ENCODE data around the gene EXOC3. TPM values are rescaled to one million over a fixed set of nuclear protein-coding genes. Genes with fewer than 3 reads are reported as not detected.
"Not testable (repeated sequence)": the region's sequence is repeated elsewhere in the genome, so short reads cannot be mapped to it uniquely, and the experiment has no call there.

Gene EXOC3
- total RNA-seq, 3 donors from 2014 or later (not counting 1 experiment from before 2014, with no cell fraction given), result 89.6 to 99.9 (median 96.3) TPM

DNA sequence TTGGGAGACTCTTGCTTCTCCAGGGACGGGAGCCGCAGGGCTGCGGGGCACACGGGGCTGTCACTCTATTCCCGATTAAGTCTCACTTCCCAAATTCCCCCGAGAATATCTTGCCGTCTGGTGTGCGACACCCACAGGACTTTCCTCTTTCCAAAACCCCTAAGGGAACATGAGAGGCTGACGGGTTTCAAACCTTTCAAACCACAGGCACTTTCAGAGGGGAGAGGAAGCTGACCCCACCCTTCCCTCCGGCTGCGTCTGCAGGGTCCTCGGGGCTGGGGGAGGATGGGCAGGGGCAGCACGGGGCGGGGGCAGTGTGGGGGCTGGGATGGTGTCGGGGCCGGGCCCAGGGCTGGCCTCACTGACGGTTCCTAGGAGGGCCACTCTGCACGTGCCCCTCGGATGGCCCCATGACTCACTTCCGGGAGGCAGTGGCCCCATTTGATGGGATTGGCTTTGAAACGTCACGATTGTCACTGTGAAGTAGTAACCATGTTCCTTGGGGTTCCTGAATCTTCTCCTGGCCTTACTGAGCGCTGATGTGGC lies 43.0 kb downstream of the EXOC3 start:
- 30% methylated on average over 22 of the region's 23 CpGs for WGBS (ENCODE audit: insufficient coverage)
- ATAC-seq, result peak; percentile 38 to 82 (median 64)

DNA sequence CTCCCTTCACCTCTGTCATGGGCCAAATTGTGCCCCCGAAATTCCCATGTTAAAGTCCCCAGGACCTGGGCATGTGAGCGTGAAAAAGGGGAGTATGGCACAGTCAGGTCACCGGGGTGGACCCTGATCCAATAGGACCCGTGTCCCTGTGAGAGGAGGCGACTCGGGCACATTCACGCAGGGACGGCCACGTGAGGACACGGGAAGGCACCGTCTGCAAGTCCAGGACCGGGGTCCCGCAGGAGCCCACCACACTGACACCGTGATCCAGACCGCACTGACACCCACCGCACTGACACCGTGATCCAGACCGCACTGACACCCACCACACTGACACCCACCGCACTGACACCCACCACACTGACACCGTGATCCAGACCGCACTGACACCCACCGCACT lies 43.6 kb downstream of the EXOC3 start:
- H3K27me3 Mint-ChIP-seq (ENCODE audit: low read depth in 2 of 2); H3K4me1 Mint-ChIP-seq; H3K36me3 ChIP-seq (ENCODE audit: control insufficient read depth, insufficient read depth, low read length); H3K4me3 ChIP-seq (ENCODE audit: low read length); DNase-seq; H3K9me3 ChIP-seq (ENCODE audit: control insufficient read depth, insufficient read depth, low read length); ATAC-seq; H3K27me3 ChIP-seq (ENCODE audit: control insufficient read depth, insufficient read depth, low read length); H3K27ac ChIP-seq (ENCODE audit: low read length); H3K36me3 Mint-ChIP-seq; intact Hi-C loops (cut with micrococcal nuclease); H3K9me3 Mint-ChIP-seq; H3K4me1 ChIP-seq (ENCODE audit: control insufficient read depth, insufficient read depth, low read length): not testable (repeated sequence)
- Mint-ChIP-seq H3K4me3 (peak overlapping the region; percentile 28), H3K27ac (peak overlapping the region; percentile 63 to 70)
- 94% methylated on average over 14 of the region's 22 CpGs for WGBS (ENCODE audit: insufficient coverage)

More for the DNA sequence above, 43.0 kb downstream of the EXOC3 start:
- peak overlapping the region; percentile 63 to 70 for H3K27ac Mint-ChIP-seq
- H3K4me3 ChIP-seq (ENCODE audit: low read length), result no peak overlapping the region
- DNase-seq, result no peak
- H3K27me3 ChIP-seq (ENCODE audit: control insufficient read depth, insufficient read depth, low read length), result peaks cover 2% of the 10 kb centered on the region
- no peaks in the 10 kb centered on the region for H3K27me3 Mint-ChIP-seq (ENCODE audit: low read depth in 2 of 2)
- peaks cover 0 to 6% of the 10 kb centered on the region in 2 donors for H3K4me1 Mint-ChIP-seq
- H3K9me3 ChIP-seq (ENCODE audit: control insufficient read depth, insufficient read depth, low read length), result no peaks in the 10 kb centered on the region
- TF ChIP-seq, protein P1, sequence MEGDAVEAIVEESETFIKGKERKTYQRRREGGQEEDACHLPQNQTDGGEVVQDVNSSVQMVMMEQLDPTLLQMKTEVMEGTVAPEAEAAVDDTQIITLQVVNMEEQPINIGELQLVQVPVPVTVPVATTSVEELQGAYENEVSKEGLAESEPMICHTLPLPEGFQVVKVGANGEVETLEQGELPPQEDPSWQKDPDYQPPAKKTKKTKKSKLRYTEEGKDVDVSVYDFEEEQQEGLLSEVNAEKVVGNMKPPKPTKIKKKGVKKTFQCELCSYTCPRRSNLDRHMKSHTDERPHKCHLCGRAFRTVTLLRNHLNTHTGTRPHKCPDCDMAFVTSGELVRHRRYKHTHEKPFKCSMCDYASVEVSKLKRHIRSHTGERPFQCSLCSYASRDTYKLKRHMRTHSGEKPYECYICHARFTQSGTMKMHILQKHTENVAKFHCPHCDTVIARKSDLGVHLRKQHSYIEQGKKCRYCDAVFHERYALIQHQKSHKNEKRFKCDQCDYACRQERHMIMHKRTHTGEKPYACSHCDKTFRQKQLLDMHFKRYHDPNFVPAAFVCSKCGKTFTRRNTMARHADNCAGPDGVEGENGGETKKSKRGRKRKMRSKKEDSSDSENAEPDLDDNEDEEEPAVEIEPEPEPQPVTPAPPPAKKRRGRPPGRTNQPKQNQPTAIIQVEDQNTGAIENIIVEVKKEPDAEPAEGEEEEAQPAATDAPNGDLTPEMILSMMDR (IDR thresholded peaks at IDR 0.05), result no peak
- H3K4me1 ChIP-seq (ENCODE audit: control insufficient read depth, insufficient read depth, low read length), result peaks cover 5% of the 10 kb centered on the region
- H3K9me3 Mint-ChIP-seq, result no peaks in the 10 kb centered on the region
- H3K36me3 ChIP-seq (ENCODE audit: control insufficient read depth, insufficient read depth, low read length), result no peaks in the 10 kb centered on the region
- no peaks in the 10 kb centered on the region for H3K36me3 Mint-ChIP-seq
- no peak overlapping the region for H3K27ac ChIP-seq (ENCODE audit: low read length)
- H3K4me3 Mint-ChIP-seq, result peak overlapping the region; percentile 28
- intact Hi-C loops (cut with micrococcal nuclease), result no loop called here

DNA sequence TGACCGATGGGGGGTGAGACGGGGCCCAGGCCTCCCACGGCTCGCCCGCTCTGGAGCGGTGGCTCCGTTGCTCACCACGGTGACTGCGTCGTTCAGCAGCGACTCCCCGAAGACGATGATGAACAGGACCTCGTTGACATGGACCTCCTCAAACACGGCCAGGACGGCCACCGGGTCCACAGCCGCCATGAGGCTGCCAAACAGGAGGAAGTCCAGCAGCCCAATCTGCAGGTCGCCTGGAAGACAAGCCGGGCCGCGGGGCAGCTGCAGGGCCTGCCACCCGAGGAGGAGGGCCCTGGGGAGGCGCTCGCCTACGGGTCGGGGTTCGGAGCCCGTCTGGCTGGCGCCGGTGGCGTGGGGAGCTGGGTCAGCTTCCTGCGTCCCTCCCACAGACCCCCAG lies 45.3 kb downstream of the EXOC3 start:
- 95% methylated on average over 33 of the region's 33 CpGs for WGBS (ENCODE audit: insufficient coverage)
- Histone ChIP-seq H3K4me1 (ENCODE audit: control insufficient read depth, insufficient read depth, low read length) (peaks cover 5% of the 10 kb centered on the region), H3K9me3 (ENCODE audit: control insufficient read depth, insufficient read depth, low read length) (no peaks in the 10 kb centered on the region), H3K27me3 (ENCODE audit: control insufficient read depth, insufficient read depth, low read length) (peaks cover 2% of the 10 kb centered on the region), H3K27ac (ENCODE audit: low read length) (no peak overlapping the region), H3K4me3 (ENCODE audit: low read length) (no peak overlapping the region), H3K36me3 (ENCODE audit: control insufficient read depth, insufficient read depth, low read length) (no peaks in the 10 kb centered on the region)
- ATAC-seq (no peak), DNase-seq (no peak)
- no peak overlapping the region for H3K27ac Mint-ChIP-seq
- no peak overlapping the region for H3K4me3 Mint-ChIP-seq
- peaks cover 0 to 6% of the 10 kb centered on the region in 2 donors for H3K4me1 Mint-ChIP-seq
- peaks cover 0 to 2% of the 10 kb centered on the region in 2 donors for H3K27me3 Mint-ChIP-seq (ENCODE audit: low read depth in 2 of 2)
- intact Hi-C loops (cut with micrococcal nuclease), result no loop called here
- no peaks in the 10 kb centered on the region for H3K36me3 Mint-ChIP-seq
- TF ChIP-seq, protein P1 (IDR thresholded peaks at IDR 0.05), result no peak
- no peaks in the 10 kb centered on the region for H3K9me3 Mint-ChIP-seq

DNA sequence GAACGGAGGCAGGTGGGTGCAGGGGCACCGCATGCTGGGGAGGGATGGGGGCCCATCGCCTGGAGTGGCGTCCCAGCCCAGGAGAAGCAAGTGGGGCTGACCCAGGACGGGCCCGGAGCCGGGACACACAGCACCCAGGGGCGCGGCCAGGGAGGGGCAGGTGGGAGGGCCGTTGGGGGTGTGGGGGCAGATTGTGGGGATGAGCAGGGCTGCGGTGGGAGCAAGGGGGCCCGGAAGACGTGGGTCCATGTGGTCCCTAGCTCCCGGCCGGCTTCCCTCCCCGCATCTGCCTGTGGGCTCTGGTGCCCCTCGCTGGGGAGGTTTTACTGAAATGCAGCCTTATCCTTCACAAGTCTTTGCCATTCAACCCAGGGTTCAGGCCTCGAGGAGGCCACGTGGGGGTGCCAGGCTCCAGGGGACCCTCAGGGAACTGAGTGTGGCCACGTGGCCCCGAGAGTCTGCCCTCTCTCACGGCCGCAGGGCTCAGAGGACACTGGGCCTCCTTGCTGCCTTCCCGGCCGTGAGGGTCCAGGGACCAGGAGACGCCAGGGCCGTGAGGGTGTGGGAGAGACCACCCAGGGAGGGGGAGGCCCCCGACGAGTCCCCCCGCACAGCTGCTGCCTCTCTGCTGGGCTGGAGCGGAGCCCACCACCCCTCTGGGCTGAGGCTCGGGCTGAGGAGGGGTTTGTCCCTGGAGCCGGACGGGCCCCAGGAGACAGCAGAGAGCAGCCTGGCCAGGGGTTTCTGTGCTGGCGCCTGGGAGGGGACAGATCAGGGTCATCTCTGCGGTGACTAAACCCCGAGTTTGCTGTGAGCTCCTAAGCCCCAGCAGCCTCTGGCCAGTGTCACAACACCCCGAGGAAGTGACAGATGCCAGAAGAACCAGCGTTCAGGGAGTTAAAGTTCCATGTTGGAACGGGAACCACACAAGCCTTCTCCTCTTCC lies 46.0 kb downstream of the EXOC3 start:
- 86% methylated on average over 40 of the region's 40 CpGs for WGBS (ENCODE audit: insufficient coverage)
- H3K9me3 ChIP-seq (ENCODE audit: control insufficient read depth, insufficient read depth, low read length), result no peaks in the 10 kb centered on the region
- H3K27ac ChIP-seq (ENCODE audit: low read length), result no peak overlapping the region
- no peaks in the 10 kb centered on the region for H3K9me3 Mint-ChIP-seq
- H3K36me3 Mint-ChIP-seq, result no peaks in the 10 kb centered on the region
- H3K4me1 ChIP-seq (ENCODE audit: control insufficient read depth, insufficient read depth, low read length), result no peaks in the 10 kb centered on the region
- peaks cover 0 to 6% of the 10 kb centered on the region in 2 donors for H3K4me1 Mint-ChIP-seq
- no peaks in the 10 kb centered on the region for H3K36me3 ChIP-seq (ENCODE audit: control insufficient read depth, insufficient read depth, low read length)
- TF ChIP-seq, protein P1 (IDR thresholded peaks at IDR 0.05), result no peak
- peaks cover 2% of the 10 kb centered on the region for H3K27me3 ChIP-seq (ENCODE audit: control insufficient read depth, insufficient read depth, low read length)
- no peak for DNase-seq
- H3K4me3 Mint-ChIP-seq, result no peak overlapping the region
- H3K27ac Mint-ChIP-seq, result no peak overlapping the region
- peaks cover 0 to 2% of the 10 kb centered on the region in 2 donors for H3K27me3 Mint-ChIP-seq (ENCODE audit: low read depth in 2 of 2)
- H3K4me3 ChIP-seq (ENCODE audit: low read length), result no peak overlapping the region
- ATAC-seq, result peak in 1 of 3 donors; percentile 19
- intact Hi-C loops (cut with micrococcal nuclease), result no loop called here

Measured in natural killer cell (primary cell).